Mesenchymal stem cell (in vitro differentiated cells and primary cell): Measurements from ENCODE around the gene CDH5.

ENCODE experiments used
- DNase-seq: peaks from one replicate; pipeline ENCODE4 v3.0.0-alpha.2; 2013
- H2AFZ ChIP-seq: one replicate; pipeline ENCODE4 v1.6.1; 2013; ENCODE audit warnings: low read depth, mild to moderate bottlenecking, control low read depth, inconsistent platforms, low read length, moderate library complexity
- H2AK5ac ChIP-seq: 2 replicates; pipeline ENCODE4 v1.6.1; 2013; ENCODE audit warnings: low read length, moderate library complexity, mild to moderate bottlenecking, inconsistent platforms; ENCODE audit not compliant: severe bottlenecking
- H2BK120ac ChIP-seq: one replicate; pipeline ENCODE4 v1.6.1; 2013; ENCODE audit warnings: low read depth, mild to moderate bottlenecking, inconsistent platforms, low read length, moderate library complexity
- H2BK12ac ChIP-seq, 2 experiments: one replicate each; pipeline ENCODE4 v1.6.1; 2013; ENCODE audit warnings: inconsistent platforms in 2 of 2, low read length in 2 of 2, mild to moderate bottlenecking in 2 of 2, moderate library complexity in 2 of 2, control low read depth in 1 of 2
- H2BK15ac ChIP-seq: one replicate; pipeline ENCODE4 v1.6.1; 2013; ENCODE audit warnings: mild to moderate bottlenecking, low read depth, inconsistent platforms; ENCODE audit not compliant: poor library complexity, severe bottlenecking
- H2BK5ac ChIP-seq: 2 replicates; pipeline ENCODE4 v1.6.1; 2013; ENCODE audit warnings: low read depth, mild to moderate bottlenecking, low read length, control low read depth, inconsistent platforms; ENCODE audit not compliant: poor library complexity, severe bottlenecking
- H3K14ac ChIP-seq, 2 experiments: one replicate each; pipeline ENCODE4 v1.6.1; 2013; ENCODE audit warnings: inconsistent platforms in 2 of 2, low read length in 2 of 2, control low read depth in 1 of 2, mild to moderate bottlenecking in 1 of 2, moderate library complexity in 1 of 2
- H3K18ac ChIP-seq, 2 experiments: one replicate each; pipeline ENCODE4 v1.6.1; 2013; ENCODE audit warnings: inconsistent platforms in 2 of 2, low read length in 2 of 2, control low read depth in 1 of 2, low read depth in 1 of 2, mild to moderate bottlenecking in 1 of 2
- H3K23ac ChIP-seq, 2 experiments: one replicate each; pipeline ENCODE4 v1.6.1; 2013; ENCODE audit warnings: inconsistent platforms in 2 of 2, low read length in 2 of 2, mild to moderate bottlenecking in 2 of 2, moderate library complexity in 2 of 2, control low read depth in 1 of 2
- H3K27ac ChIP-seq: 2 replicates; pipeline ENCODE4 v1.5.1; 2013; ENCODE audit warnings: mild to moderate bottlenecking, moderate library complexity, low read length, control low read depth, inconsistent platforms; ENCODE audit not compliant: poor library complexity, severe bottlenecking
- H3K27me3 ChIP-seq, 2 experiments: 2 replicates each; pipeline versions ENCODE4 v1.6.1 to v1.7.0; 2013; ENCODE audit warnings: low read length in 2 of 2, mild to moderate bottlenecking in 2 of 2, moderate library complexity in 2 of 2, control low read depth in 1 of 2, inconsistent platforms in 1 of 2; ENCODE audit not compliant: control insufficient read depth in 1 of 2, insufficient read depth in 1 of 2
- H3K36me3 ChIP-seq, 2 experiments: 2 replicates each; pipeline versions ENCODE4 v1.6.1 to v1.7.0; 2013; ENCODE audit warnings: low read length in 2 of 2, control low read depth in 1 of 2, inconsistent platforms in 1 of 2, low read depth in 1 of 2, mild to moderate bottlenecking in 1 of 2; ENCODE audit not compliant: insufficient read depth in 2 of 2, control insufficient read depth in 1 of 2
- H3K4ac ChIP-seq, 2 experiments: one replicate each; pipeline ENCODE4 v1.6.1; 2013; ENCODE audit warnings: inconsistent platforms in 2 of 2, low read length in 2 of 2, mild to moderate bottlenecking in 2 of 2, moderate library complexity in 2 of 2, control low read depth in 1 of 2, low read depth in 1 of 2
- H3K4me1 ChIP-seq: 2 replicates; pipeline ENCODE4 v1.6.1; 2013; ENCODE audit warnings: low read depth, low read length, control low read depth; ENCODE audit not compliant: control insufficient read depth, insufficient read depth
- H3K4me2 ChIP-seq: 2 replicates; pipeline ENCODE4 v1.6.1; 2013; ENCODE audit warnings: low read length, mild to moderate bottlenecking, inconsistent platforms; ENCODE audit not compliant: poor library complexity, severe bottlenecking
- H3K4me3 ChIP-seq, 2 experiments: 2 replicates each; pipeline versions ENCODE4 v1.5.1 to v1.7.0; 2013; ENCODE audit warnings: low read length in 2 of 2, mild to moderate bottlenecking in 2 of 2, control low read depth in 1 of 2, low read depth in 1 of 2; ENCODE audit not compliant: insufficient read depth in 1 of 2
- H3K79me1 ChIP-seq: replicated peaks from 2 replicates; pipeline ENCODE4 v1.6.1; 2013; ENCODE audit warnings: mild to moderate bottlenecking, control low read depth, low read length, inconsistent platforms; ENCODE audit not compliant: poor library complexity, severe bottlenecking
- H3K9ac ChIP-seq: 2 replicates; pipeline ENCODE4 v1.7.0; 2013; ENCODE audit warnings: mild to moderate bottlenecking, low read length, moderate library complexity
- H3K9me3 ChIP-seq: 2 replicates; pipeline ENCODE4 v1.7.0; 2013; ENCODE audit warnings: mild to moderate bottlenecking, low read length; ENCODE audit not compliant: control insufficient read depth
- H4K8ac ChIP-seq: one replicate; pipeline ENCODE4 v1.6.1; 2013; ENCODE audit warnings: inconsistent platforms, mild to moderate bottlenecking, low read length, moderate library complexity
- H4K91ac ChIP-seq: one replicate; pipeline ENCODE4 v1.6.1; 2013; ENCODE audit warnings: mild to moderate bottlenecking, low read length, inconsistent platforms
- WGBS: methylation state at CpG from one replicate; pipeline ENCODE4 v1.1.7; 2013; ENCODE audit warnings: mixed read lengths; 5-methylcytosine and 5-hydroxymethylcytosine counted together

Gene CDH5

GRCh38 chr16:66374176-66374575, 7.7 kb downstream of the CDH5 start:
- no peak overlapping the region for H3K27ac ChIP-seq
- H2BK5ac ChIP-seq: no peak overlapping the region
- 83% methylated on average over 7 of the region's 7 CpGs for WGBS

GRCh38 chr16:66375451-66375850, 9.0 kb downstream of the CDH5 start:
- H2BK15ac ChIP-seq: no peak overlapping the region
- DNase-seq: no peak

More at GRCh38 chr16:66374176-66374575, 7.7 kb downstream of the CDH5 start:
- Histone ChIP-seq H3K14ac (no peak overlapping the region), H3K79me1 (no peaks in the 10 kb centered on the region), H2BK120ac (no peak overlapping the region), H2BK12ac (no peak overlapping the region), H3K4ac (no peak overlapping the region), H4K8ac (no peak overlapping the region), H3K23ac (no peak overlapping the region), H3K18ac (no peak overlapping the region), H2BK15ac (no peak overlapping the region), H3K36me3 (no peaks in the 10 kb centered on the region), H4K91ac (no peak overlapping the region), H3K4me3 (no peak overlapping the region), H2AK5ac (no peak overlapping the region), H2AFZ (no peak overlapping the region), H3K9me3 (no peaks in the 10 kb centered on the region), H3K4me1 (peaks cover 7% of the 10 kb centered on the region), H3K27me3 (peaks cover 0 to 36% of the 10 kb centered on the region in 2 experiments), H3K9ac (no peak overlapping the region), H3K4me2 (no peak overlapping the region)
- no peak for DNase-seq

GRCh38 chr16:66376114-66376513, 9.6 kb downstream of the CDH5 start:
- Histone ChIP-seq H3K4me2 (no peak overlapping the region), H2BK12ac (no peak overlapping the region), H4K91ac (no peak overlapping the region), H3K79me1 (no peaks in the 10 kb centered on the region), H2AK5ac (no peak overlapping the region), H2BK15ac (no peak overlapping the region), H3K4me3 (no peak overlapping the region), H3K23ac (no peak overlapping the region), H3K9ac (no peak overlapping the region), H4K8ac (no peak overlapping the region), H3K4me1 (peaks cover 7% of the 10 kb centered on the region), H3K4ac (no peak overlapping the region), H3K36me3 (no peaks in the 10 kb centered on the region), H3K9me3 (no peaks in the 10 kb centered on the region), H2BK120ac (no peak overlapping the region), H3K27me3 (peaks cover 0 to 40% of the 10 kb centered on the region in 2 experiments), H3K14ac (peak overlapping the region in 1 of 2 experiments; percentile 15), H2BK5ac (no peak overlapping the region), H3K18ac (no peak overlapping the region), H3K27ac (no peak overlapping the region), H2AFZ (no peak overlapping the region)
- DNase-seq: no peak
- WGBS: 93% methylated on average over 5 of the region's 6 CpGs

More at GRCh38 chr16:66375451-66375850, 9.0 kb downstream of the CDH5 start:
- Histone ChIP-seq H2AFZ (no peak overlapping the region), H2AK5ac (no peak overlapping the region), H3K9ac (no peak overlapping the region), H4K91ac (no peak overlapping the region), H3K4me2 (no peak overlapping the region), H3K79me1 (no peaks in the 10 kb centered on the region), H3K23ac (no peak overlapping the region), H3K27ac (no peak overlapping the region), H2BK120ac (no peak overlapping the region), H3K18ac (no peak overlapping the region), H3K4ac (no peak overlapping the region), H2BK5ac (no peak overlapping the region), H3K14ac (no peak overlapping the region), H3K4me3 (no peak overlapping the region), H3K9me3 (no peaks in the 10 kb centered on the region), H3K27me3 (peaks cover 0 to 40% of the 10 kb centered on the region in 2 experiments), H4K8ac (no peak overlapping the region), H2BK12ac (no peak overlapping the region), H3K4me1 (peaks cover 7% of the 10 kb centered on the region), H3K36me3 (no peaks in the 10 kb centered on the region)
- 94% methylated on average over 5 of the region's 9 CpGs for WGBS

GRCh38 chr16:66376577-66377305, 10.2 kb downstream of the CDH5 start:
- no peak overlapping the region for H3K27ac ChIP-seq
- no peak overlapping the region for H4K91ac ChIP-seq
- H3K4me3 ChIP-seq: no peak overlapping the region
- H3K18ac ChIP-seq: no peak overlapping the region
- H4K8ac ChIP-seq: no peak overlapping the region
- peak overlapping the region; percentile 42 for H2BK120ac ChIP-seq
- WGBS: 86% methylated on average over 10 of the region's 10 CpGs
- no peak overlapping the region for H3K14ac ChIP-seq
- no peaks in the 10 kb centered on the region for H3K36me3 ChIP-seq
- peaks cover 7% of the 10 kb centered on the region for H3K4me1 ChIP-seq
- H3K79me1 ChIP-seq: no peaks in the 10 kb centered on the region
- H3K23ac ChIP-seq: no peak overlapping the region
- H3K9me3 ChIP-seq: no peaks in the 10 kb centered on the region
- H2AK5ac ChIP-seq: peak overlapping the region; percentile 12
- DNase-seq: no peak
- no peak overlapping the region for H2BK12ac ChIP-seq
- H3K4ac ChIP-seq: no peak overlapping the region
- no peak overlapping the region for H3K4me2 ChIP-seq
- no peak overlapping the region for H2BK5ac ChIP-seq
- H2AFZ ChIP-seq: no peak overlapping the region
- H3K27me3 ChIP-seq: peaks cover 0 to 40% of the 10 kb centered on the region in 2 experiments
- H3K9ac ChIP-seq: no peak overlapping the region
- no peak overlapping the region for H2BK15ac ChIP-seq
